Astrocyte (in vitro differentiated cells and primary cell): ENCODE results near the gene DDIAS. TPM values are rescaled to one million over a fixed set of nuclear protein-coding genes. Genes with fewer than 3 reads are reported as not detected.
"Not testable (repeated sequence)": the region's sequence is repeated elsewhere in the genome, so short reads cannot be mapped to it uniquely, and the experiment has no call there.

Experiments
- DNase-seq: peaks from one replicate; pipeline ENCODE4 v3.0.0-alpha.2; 2010; ENCODE audit warnings: low read depth
- FAIRE-seq: peaks from 2 replicates; lab custom pipeline; 2011; peaks lifted over from hg19 to GRCh38; lab: Jason Lieb, UNC
- H2AFZ ChIP-seq: 2 replicates; pipeline ENCODE4 v1.6.0; 2012; ENCODE audit warnings: low read depth, low read length, inconsistent platforms
- H3K27ac ChIP-seq: 2 replicates; pipeline ENCODE4 v1.5.1; 2011; ENCODE audit warnings: low read depth, low read length, inconsistent platforms
- H3K27me3 ChIP-seq: 2 replicates; pipeline ENCODE4 v1.6.0; 2011; ENCODE audit warnings: low read length, inconsistent platforms; ENCODE audit not compliant: insufficient read depth
- H3K36me3 ChIP-seq: 2 replicates; pipeline ENCODE4 v1.5.1; 2011; ENCODE audit warnings: low read length, inconsistent platforms; ENCODE audit not compliant: insufficient read depth
- H3K4me1 ChIP-seq: 2 replicates; pipeline ENCODE4 v1.5.1; 2011; ENCODE audit warnings: low read length, inconsistent platforms; ENCODE audit not compliant: insufficient read depth
- H3K4me2 ChIP-seq: 2 replicates; pipeline ENCODE4 v1.6.0; 2012; ENCODE audit warnings: low read length, inconsistent platforms
- H3K4me3 ChIP-seq: 2 replicates; pipeline ENCODE4 v1.5.1; 2011; ENCODE audit warnings: low read depth, mild to moderate bottlenecking, low read length, inconsistent platforms; ENCODE audit not compliant: insufficient read depth
- H3K79me2 ChIP-seq: 2 replicates; pipeline ENCODE4 v1.6.0; 2012; ENCODE audit warnings: mild to moderate bottlenecking, low read length, inconsistent platforms; ENCODE audit not compliant: insufficient read depth
- H3K9ac ChIP-seq: 2 replicates; pipeline ENCODE4 v1.6.0; 2012; ENCODE audit warnings: mild to moderate bottlenecking, low read length, inconsistent platforms
- H3K9me3 ChIP-seq: 2 replicates; pipeline ENCODE4 v1.5.1; 2012; ENCODE audit warnings: low read depth, mild to moderate bottlenecking, low read length, inconsistent platforms; ENCODE audit not compliant: insufficient read depth
- H4K20me1 ChIP-seq: 2 replicates; pipeline ENCODE4 v1.6.0; 2012; ENCODE audit warnings: low read length, inconsistent platforms; ENCODE audit not compliant: insufficient read depth
- H3K27ac Mint-ChIP-seq: one replicate; pipeline ENCODE4 v1.8.0; 2021; ENCODE audit warnings: mild to moderate bottlenecking, mixed read lengths; ENCODE audit not compliant: unreplicated experiment
- H3K27me3 Mint-ChIP-seq: one replicate; pipeline ENCODE4 v1.8.0; 2021; ENCODE audit warnings: low read depth, mixed read lengths; ENCODE audit not compliant: unreplicated experiment
- H3K36me3 Mint-ChIP-seq: one replicate; pipeline ENCODE4 v1.8.0; 2021; ENCODE audit warnings: low read depth, mixed read lengths; ENCODE audit not compliant: unreplicated experiment
- H3K4me1 Mint-ChIP-seq: one replicate; pipeline ENCODE4 v1.8.0; 2021; ENCODE audit warnings: low read depth, mixed read lengths; ENCODE audit not compliant: unreplicated experiment
- H3K4me3 Mint-ChIP-seq: one replicate; pipeline ENCODE4 v1.8.0; 2021; ENCODE audit warnings: mild to moderate bottlenecking, moderate library complexity, mixed read lengths; ENCODE audit not compliant: unreplicated experiment
- H3K9me3 Mint-ChIP-seq: one replicate; pipeline ENCODE4 v1.8.0; 2021; ENCODE audit warnings: mild to moderate bottlenecking, mixed read lengths; ENCODE audit not compliant: unreplicated experiment
- EZH2 ChIP-seq: IDR thresholded peaks from 2 replicates; pipeline ENCODE4 v1.6.1; 2012; ENCODE audit warnings: mild to moderate bottlenecking, low read length, inconsistent platforms; ENCODE audit not compliant: insufficient read depth
- total RNA-seq: library from RNA; stranded (reverse); gene quantifications from 2 replicates; pipeline ENCODE4 v1.2.1, GENCODE V29; 2021
- TF ChIP-seq, protein P1 (sequence below): IDR thresholded peaks from 2 replicates; pipeline ENCODE4 v1.5.1; 2011; ENCODE audit warnings: low read depth, mild to moderate bottlenecking, inconsistent platforms, low read length, moderate library complexity; ENCODE audit not compliant: insufficient read depth

Gene DDIAS
- total RNA-seq, 1 donor from 2014 or later, result 4.0 TPM

DNA sequence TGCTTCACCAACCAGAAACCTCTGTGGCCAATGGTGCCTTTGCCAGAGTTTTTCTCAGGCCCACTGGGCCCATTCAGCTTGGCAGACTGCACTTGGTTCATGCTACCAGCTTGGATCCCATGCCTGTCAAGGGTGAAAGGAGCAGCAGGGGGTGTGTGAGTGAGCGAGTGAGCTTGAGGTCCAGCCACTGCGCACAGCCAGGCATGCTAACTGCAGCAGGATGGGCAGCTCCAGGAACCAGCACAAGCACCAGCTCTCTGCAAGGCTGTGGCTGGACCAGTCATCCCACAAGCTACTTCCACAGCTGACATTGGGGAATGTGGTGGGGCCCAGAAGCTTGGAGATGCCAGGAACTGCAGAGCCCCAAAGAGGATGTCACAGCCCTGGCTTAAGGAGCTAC lies 40.8 kb downstream of the DDIAS start:
- Histone ChIP-seq H3K4me2 (no peak overlapping the region), H3K4me1 (no peaks in the 10 kb centered on the region), H3K79me2 (no peaks in the 10 kb centered on the region), H3K27me3 (no peaks in the 10 kb centered on the region), H3K9me3 (no peaks in the 10 kb centered on the region), H3K27ac (no peak overlapping the region), H4K20me1 (no peaks in the 10 kb centered on the region), H3K36me3 (no peaks in the 10 kb centered on the region), H3K9ac (no peak overlapping the region), H3K4me3 (no peak overlapping the region), H2AFZ (no peak overlapping the region)
- Mint-ChIP-seq H3K36me3 (no peaks in the 10 kb centered on the region), H3K9me3 (peaks cover 9% of the 10 kb centered on the region), H3K4me3 (no peak overlapping the region), H3K4me1 (no peaks in the 10 kb centered on the region), H3K27me3 (no peaks in the 10 kb centered on the region), H3K27ac (no peak overlapping the region)
- TF ChIP-seq, protein P1, sequence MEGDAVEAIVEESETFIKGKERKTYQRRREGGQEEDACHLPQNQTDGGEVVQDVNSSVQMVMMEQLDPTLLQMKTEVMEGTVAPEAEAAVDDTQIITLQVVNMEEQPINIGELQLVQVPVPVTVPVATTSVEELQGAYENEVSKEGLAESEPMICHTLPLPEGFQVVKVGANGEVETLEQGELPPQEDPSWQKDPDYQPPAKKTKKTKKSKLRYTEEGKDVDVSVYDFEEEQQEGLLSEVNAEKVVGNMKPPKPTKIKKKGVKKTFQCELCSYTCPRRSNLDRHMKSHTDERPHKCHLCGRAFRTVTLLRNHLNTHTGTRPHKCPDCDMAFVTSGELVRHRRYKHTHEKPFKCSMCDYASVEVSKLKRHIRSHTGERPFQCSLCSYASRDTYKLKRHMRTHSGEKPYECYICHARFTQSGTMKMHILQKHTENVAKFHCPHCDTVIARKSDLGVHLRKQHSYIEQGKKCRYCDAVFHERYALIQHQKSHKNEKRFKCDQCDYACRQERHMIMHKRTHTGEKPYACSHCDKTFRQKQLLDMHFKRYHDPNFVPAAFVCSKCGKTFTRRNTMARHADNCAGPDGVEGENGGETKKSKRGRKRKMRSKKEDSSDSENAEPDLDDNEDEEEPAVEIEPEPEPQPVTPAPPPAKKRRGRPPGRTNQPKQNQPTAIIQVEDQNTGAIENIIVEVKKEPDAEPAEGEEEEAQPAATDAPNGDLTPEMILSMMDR, result no peak
- no peak for TF ChIP-seq EZH2
- DNase-seq (no peak), FAIRE-seq (no peak)

DNA sequence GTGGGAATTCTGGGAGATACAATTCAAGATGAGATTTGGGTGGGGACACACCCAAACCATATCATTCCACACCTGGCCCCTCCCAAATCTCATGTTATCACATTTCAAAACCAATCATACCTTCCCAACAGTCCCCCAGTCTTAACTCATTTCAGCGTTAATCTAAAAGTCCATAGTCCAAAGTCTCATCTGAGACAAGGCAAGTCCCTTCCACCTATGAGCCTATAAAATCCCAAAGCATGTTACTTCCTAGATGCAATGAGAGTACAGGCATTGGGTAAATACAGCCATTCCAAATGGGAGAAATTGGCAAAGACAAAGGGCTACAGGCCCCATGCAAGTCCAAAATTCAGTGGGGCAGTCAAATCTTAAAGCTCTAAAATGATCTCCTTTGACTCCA lies 41.9 kb downstream of the DDIAS start:
- not testable (repeated sequence) for H3K27ac Mint-ChIP-seq, H3K27me3 ChIP-seq, H3K4me3 ChIP-seq, H3K27ac ChIP-seq, H3K4me1 Mint-ChIP-seq, H3K4me2 ChIP-seq, H3K27me3 Mint-ChIP-seq, H3K9me3 Mint-ChIP-seq, H3K9ac ChIP-seq, H3K79me2 ChIP-seq, H2AFZ ChIP-seq, H3K9me3 ChIP-seq, H3K36me3 ChIP-seq, H3K4me1 ChIP-seq, H3K36me3 Mint-ChIP-seq, DNase-seq, FAIRE-seq, H3K4me3 Mint-ChIP-seq, H4K20me1 ChIP-seq

DNA sequence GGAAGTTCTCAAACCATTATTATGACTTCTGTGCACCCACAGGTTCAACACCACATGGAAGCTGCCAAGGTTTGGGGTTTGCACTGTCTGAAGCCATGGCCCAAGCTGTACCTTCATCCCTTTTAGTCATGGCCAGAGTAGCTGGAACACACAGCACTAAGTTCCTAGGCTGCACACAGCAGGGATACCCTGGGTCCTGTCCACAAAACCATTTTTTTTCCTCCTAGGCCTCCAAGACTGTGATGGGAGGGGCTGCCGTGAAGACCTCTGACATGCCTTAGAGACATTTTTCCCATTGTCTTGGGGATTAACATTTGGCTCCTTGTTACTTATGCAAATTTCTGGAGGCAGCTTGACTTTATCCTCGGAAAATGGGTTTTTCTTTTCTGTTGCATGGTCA lies 42.7 kb downstream of the DDIAS start:
- no peaks in the 10 kb centered on the region for H4K20me1 ChIP-seq
- FAIRE-seq (no peak), DNase-seq (no peak)
- H3K79me2 ChIP-seq, result no peaks in the 10 kb centered on the region
- peaks cover 9% of the 10 kb centered on the region for H3K9me3 Mint-ChIP-seq
- H3K27me3 Mint-ChIP-seq, result no peaks in the 10 kb centered on the region
- H3K9ac ChIP-seq, result no peak overlapping the region
- peak overlapping the region; percentile 11 for H3K4me3 Mint-ChIP-seq
- H3K27me3 ChIP-seq, result no peaks in the 10 kb centered on the region
- no peak overlapping the region for H3K27ac ChIP-seq
- no peaks in the 10 kb centered on the region for H3K36me3 Mint-ChIP-seq
- H2AFZ ChIP-seq, result no peak overlapping the region
- H3K9me3 ChIP-seq, result no peaks in the 10 kb centered on the region
- TF ChIP-seq, protein P1, result no peak
- H3K36me3 ChIP-seq, result no peaks in the 10 kb centered on the region
- H3K27ac Mint-ChIP-seq, result no peak overlapping the region
- H3K4me3 ChIP-seq, result no peak overlapping the region
- no peaks in the 10 kb centered on the region for H3K4me1 ChIP-seq
- no peak overlapping the region for H3K4me2 ChIP-seq
- H3K4me1 Mint-ChIP-seq, result no peaks in the 10 kb centered on the region

DNA sequence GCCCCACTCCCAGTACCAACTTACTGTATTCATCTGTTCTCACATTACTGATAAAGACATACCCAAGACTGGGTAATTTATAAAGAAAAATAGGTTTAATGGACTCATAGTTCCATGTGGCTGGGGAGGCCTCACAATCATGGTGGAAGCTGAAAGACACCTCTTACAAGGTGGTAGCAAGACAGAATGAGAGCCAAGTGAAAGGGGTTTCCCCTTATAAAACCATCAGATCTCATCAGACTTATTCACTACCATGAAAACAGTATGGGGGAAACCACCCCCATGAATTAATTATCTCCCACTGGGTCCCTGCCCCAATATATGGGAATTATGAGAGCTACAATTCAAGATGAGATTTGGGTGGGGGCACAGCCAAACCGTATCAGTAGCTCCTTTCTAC lies 43.5 kb downstream of the DDIAS start:
- not testable (repeated sequence) for H3K27me3 ChIP-seq, H3K27me3 Mint-ChIP-seq, H4K20me1 ChIP-seq, H3K36me3 ChIP-seq, DNase-seq, H3K27ac ChIP-seq, H3K9me3 Mint-ChIP-seq, H3K9ac ChIP-seq, H3K4me1 ChIP-seq, FAIRE-seq, H3K4me3 ChIP-seq, H3K27ac Mint-ChIP-seq, H3K9me3 ChIP-seq, H3K36me3 Mint-ChIP-seq, H3K4me1 Mint-ChIP-seq, H3K79me2 ChIP-seq, H3K4me2 ChIP-seq, H2AFZ ChIP-seq, H3K4me3 Mint-ChIP-seq
